Endothelial cell (in vitro differentiated cells): Measurements from ENCODE around the gene PFDN6. TPM values are rescaled to one million over a fixed set of nuclear protein-coding genes. Genes with fewer than 3 reads are reported as not detected.

Experiments
- DNase-seq: peaks from one replicate; pipeline ENCODE4 v3.0.0; 2021; ENCODE audit warnings: low spot score
- H3K27ac Mint-ChIP-seq: one replicate; pipeline ENCODE4 v1.8.0; 2021; ENCODE audit warnings: mixed read lengths, inconsistent platforms; ENCODE audit not compliant: unreplicated experiment
- H3K27me3 Mint-ChIP-seq: one replicate; pipeline ENCODE4 v1.8.0; 2021; ENCODE audit warnings: mild to moderate bottlenecking, moderate library complexity, mixed read lengths, inconsistent platforms; ENCODE audit not compliant: unreplicated experiment
- H3K36me3 Mint-ChIP-seq: one replicate; pipeline ENCODE4 v1.8.0; 2021; ENCODE audit warnings: mild to moderate bottlenecking, low read depth, mixed read lengths, inconsistent platforms; ENCODE audit not compliant: unreplicated experiment
- H3K4me1 Mint-ChIP-seq: one replicate; pipeline ENCODE4 v1.8.0; 2021; ENCODE audit warnings: mild to moderate bottlenecking, mixed read lengths, inconsistent platforms; ENCODE audit not compliant: unreplicated experiment
- H3K4me3 Mint-ChIP-seq: one replicate; pipeline ENCODE4 v1.8.0; 2021; ENCODE audit warnings: mild to moderate bottlenecking, mixed read lengths, inconsistent platforms; ENCODE audit not compliant: unreplicated experiment
- H3K9me3 Mint-ChIP-seq: one replicate; pipeline ENCODE4 v1.8.0; 2021; ENCODE audit warnings: mixed read lengths, inconsistent platforms; ENCODE audit not compliant: unreplicated experiment
- CTCF ChIP-seq: fragments of 200-600 bp; sonication (generic); IDR thresholded peaks from one replicate; pipeline ENCODE4 v1.5.0; 2021; ENCODE audit warnings: antibody characterized with exemption; ENCODE audit not compliant: unreplicated experiment
- total RNA-seq: library from RNA; stranded (reverse); fragmentation: NEBNext Ultra II Directional; extraction: Animal tissue kit (Norgen Biotek cat#: 25700); gene quantifications from one replicate; pipeline ENCODE4 v1.2.1, GENCODE V29; 2021; ENCODE audit not compliant: unreplicated experiment

Gene PFDN6
- total RNA-seq, 1 donor from 2014 or later = 33.3 TPM

GRCh38 chr6:33295621-33296369 is 6.4 kb downstream of the PFDN6 start:
- no peak for TF ChIP-seq CTCF
- Mint-ChIP-seq H3K4me1 (peaks cover 30% of the 10 kb centered on the region), H3K36me3 (peaks cover 22% of the 10 kb centered on the region), H3K27me3 (peaks cover 42% of the 10 kb centered on the region), H3K4me3 (peak overlapping the region; percentile 89), H3K9me3 (no peaks in the 10 kb centered on the region), H3K27ac (peak overlapping the region; percentile 87)
- DNase-seq = no peak

- no peaks in the 10 kb centered on the region for H3K9me3 Mint-ChIP-seq
- H3K36me3 Mint-ChIP-seq = peaks cover 19% of the 10 kb centered on the region
- peaks cover 27% of the 10 kb centered on the region for H3K4me1 Mint-ChIP-seq
- H3K27ac Mint-ChIP-seq = peak overlapping the region; percentile 92
- no peak for TF ChIP-seq CTCF
- no peak for DNase-seq
- peak overlapping the region; percentile 100 for H3K4me3 Mint-ChIP-seq
- H3K27me3 Mint-ChIP-seq = peaks cover 43% of the 10 kb centered on the region
Observed at GRCh38 chr6:33296797-33297405, 7.5 kb downstream of the PFDN6 start.

- no peaks in the 10 kb centered on the region for H3K9me3 Mint-ChIP-seq
- no peak for TF ChIP-seq CTCF
- DNase-seq = peak; percentile 59
Observed at GRCh38 chr6:33297406-33297955, 8.1 kb downstream of the PFDN6 start.

GRCh38 chr6:33297956-33298772 is 8.8 kb downstream of the PFDN6 start:
- peak overlapping the region; percentile 100 for H3K27ac Mint-ChIP-seq
- H3K27me3 Mint-ChIP-seq = peaks cover 41% of the 10 kb centered on the region
- DNase-seq = peak; percentile 72
- TF ChIP-seq CTCF = peak; percentile 16
- no peaks in the 10 kb centered on the region for H3K9me3 Mint-ChIP-seq
- H3K36me3 Mint-ChIP-seq = peaks cover 14% of the 10 kb centered on the region
- peaks cover 27% of the 10 kb centered on the region for H3K4me1 Mint-ChIP-seq
- peak overlapping the region; percentile 100 for H3K4me3 Mint-ChIP-seq

More at GRCh38 chr6:33297406-33297955, 8.1 kb downstream of the PFDN6 start:
- Mint-ChIP-seq H3K36me3 (peaks cover 19% of the 10 kb centered on the region), H3K27ac (peak overlapping the region; percentile 92), H3K4me3 (peak overlapping the region; percentile 100), H3K27me3 (peaks cover 43% of the 10 kb centered on the region), H3K4me1 (peaks cover 27% of the 10 kb centered on the region)
